Hippocampal formation (tissue), 2 donors: ENCODE data around the gene DUSP6.
A peak's percentile ranks its signal among the peaks of the same experiment; 100 is the strongest.

Experiments used
- DNase-seq, 2 donors: peaks; one replicate each; lab custom pipeline; 2025; lab: John Stamatoyannopoulos, UW

DUSP6 gene

DNA sequence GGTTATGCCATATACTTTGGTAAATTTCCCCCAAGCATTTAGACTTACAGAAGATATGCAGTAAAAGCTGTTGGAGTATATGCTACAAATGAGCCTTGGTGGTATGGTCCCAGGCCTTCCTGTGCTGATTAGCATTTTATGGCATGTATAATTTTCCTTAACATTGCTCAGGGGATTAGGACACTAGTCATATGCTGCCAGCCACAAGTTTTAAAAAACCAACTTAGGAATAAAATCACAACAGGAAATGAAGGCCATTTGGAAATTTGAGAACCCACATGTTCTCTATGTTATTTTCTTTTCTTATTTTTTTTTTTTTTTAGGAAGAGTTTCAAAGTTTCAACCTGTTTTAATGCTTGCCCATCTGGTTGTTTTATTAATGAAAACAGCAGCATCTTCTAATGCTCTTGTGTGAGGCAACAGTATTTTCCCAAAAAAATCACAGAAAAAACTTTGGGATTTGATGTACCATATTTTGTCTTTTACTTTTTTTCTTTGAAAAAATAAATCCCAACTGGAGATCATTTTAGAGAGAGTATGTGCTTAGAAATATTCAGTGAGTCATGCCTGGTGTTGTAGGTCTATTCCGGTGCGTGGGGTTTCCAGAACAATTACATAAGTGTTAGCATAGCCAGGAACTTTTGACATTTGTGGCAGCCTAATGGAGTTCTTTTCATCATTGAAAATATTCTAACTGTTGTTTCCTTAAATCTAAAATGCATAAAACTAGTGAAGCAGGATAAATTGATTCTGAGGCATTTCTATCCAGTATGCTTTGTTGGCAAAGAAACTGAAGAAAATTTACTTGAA, 21.7 kb upstream of the DUSP6 start:
- DNase-seq = no peak

DNA sequence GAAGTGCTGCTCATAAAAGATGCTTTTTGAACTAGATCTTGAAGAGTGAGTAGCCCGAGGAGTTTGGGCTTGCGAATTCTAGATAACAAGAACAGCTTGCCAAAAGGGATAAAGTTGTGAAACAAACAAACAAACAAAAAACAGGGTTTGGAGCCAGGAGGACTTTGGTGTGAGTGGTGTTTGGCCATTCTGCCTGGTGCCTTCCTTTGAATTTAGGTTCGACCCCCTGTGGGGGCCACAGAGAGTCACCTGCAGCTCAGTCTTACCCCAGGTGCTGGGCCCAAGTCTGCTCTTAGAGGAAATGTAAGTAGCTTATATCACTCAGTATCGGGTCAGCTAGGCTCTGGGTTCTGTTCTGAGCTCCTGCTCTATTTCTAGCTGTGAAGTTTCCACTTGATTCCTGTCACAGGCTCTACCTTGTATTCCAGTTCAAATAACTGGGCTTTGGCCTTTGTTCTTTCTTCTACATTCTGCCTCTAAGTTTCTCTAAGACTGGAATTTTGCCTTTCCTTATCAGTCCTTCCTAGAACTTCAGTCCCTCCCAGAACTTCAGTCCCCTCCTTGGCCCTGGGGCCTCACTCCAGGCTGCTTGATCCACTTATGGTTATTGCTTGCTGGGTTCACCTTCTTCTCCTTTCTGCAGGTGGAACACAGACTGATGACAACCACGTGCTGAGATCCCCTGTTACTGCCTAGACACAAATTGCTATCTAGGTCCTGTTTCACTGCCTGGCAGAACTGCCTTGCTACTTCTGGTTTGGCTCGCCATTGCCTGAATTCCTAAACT, 20.5 kb upstream of the DUSP6 start:
- DNase-seq = no peak

DNA sequence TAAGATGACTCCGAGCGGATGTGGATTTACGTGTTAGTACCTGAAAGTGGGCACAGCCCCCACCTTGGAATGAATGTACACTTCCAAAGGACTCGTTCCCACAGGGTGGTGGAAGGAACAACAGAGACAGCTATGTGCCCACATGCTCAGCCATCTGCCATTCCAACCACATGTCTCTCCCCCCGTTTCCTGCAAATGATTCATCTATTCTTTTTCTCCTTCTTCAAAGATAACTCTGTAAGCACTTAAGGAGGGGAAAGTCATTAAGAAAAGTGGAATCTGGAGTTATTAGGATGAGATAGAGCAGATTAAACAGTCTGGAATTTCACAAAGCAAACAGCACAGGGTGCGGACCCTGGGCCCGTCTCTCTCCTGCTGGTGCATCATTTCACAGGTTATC, 18.5 kb upstream of the DUSP6 start:
- no peak for DNase-seq

DNA sequence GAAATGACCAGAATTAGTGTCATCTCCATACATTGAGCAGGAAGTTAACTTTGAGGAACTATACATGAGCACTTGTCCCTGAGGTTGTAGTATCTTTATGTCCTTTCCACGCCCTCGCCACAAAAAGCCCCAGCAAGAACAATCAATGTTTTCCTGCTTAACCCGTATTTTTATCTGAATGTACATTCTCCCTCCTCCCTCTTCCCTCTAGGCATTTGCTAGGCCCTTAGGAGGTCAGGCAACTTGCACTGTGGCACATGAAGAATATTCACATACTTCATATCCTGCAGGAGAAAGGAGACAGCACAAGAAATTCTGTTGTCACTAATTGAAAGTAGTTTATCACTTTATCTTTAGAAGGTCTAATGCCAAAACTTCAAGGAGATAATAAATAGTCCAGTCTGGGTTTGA, 18.1 kb upstream of the DUSP6 start:
- DNase-seq = no peak

DNA sequence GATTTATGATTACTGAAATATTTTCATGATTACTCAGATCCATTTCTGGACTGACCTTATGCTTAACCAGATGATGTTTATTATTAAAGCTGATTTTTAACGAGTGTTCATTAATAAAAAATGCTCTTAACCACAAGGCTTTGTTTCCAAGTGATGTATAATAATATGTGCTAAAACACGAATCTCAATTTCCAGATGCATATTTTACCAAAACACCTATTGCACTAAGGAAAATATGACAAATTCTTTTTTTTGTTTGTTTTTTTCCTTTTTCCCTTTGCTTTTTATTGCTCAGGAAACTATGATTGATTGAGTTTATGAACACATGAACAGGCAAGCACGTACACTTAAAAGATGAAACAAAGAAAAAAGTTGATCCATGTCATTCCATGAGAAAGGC, 16.9 kb upstream of the DUSP6 start:
- DNase-seq = no peak

DNA sequence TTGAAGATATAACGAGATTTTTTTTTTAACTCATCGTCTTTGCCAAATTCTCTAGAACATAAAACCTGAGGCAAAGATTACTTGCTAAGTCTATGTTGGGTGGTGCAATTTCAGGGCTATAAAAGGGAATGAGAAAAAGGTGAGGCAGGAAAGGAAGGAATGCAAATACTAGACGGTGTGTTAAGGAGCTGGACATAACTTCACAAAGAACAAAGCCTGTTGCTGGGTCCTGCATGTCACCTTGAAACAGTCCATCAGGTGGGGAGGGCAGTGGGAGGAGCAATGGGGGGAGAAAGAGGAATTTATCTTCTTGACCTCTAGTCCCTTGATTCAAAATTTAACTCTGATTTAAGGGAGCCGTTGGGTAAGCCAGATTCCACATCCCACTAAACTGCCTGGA, 16.1 kb upstream of the DUSP6 start:
- no peak for DNase-seq

DNA sequence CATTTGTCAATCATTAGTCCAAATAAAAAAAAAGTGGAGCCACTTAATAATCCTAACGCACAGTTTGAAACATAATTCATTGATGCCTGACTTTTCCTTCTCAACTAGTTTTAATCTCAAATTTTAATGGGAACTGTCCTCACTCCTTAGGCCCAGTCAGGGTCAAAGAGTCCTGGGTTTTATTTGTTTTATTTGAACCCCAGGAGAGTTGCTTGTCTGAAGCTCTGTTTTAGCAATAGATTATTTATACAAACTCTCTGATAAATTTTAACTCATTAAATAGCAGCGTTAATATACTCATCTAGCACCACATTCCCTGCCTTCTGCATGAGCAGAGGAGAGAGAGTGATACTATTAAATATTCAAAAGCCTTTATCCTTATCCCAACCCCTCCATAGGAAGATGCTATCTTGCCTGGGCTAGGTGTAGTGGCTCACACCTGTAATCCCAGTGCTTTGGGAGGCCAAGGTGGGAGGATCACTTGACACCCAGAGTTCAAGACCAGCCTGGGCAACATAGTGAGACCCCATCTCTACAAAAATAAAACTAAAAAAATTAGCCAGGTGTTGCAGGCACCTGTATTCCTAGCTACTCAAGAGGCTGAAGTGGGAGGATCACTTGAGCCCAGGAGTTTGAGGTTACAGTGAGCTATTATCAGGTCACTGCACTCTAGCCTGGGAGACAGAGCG, 14.5 kb upstream of the DUSP6 start:
- no peak for DNase-seq

DNA sequence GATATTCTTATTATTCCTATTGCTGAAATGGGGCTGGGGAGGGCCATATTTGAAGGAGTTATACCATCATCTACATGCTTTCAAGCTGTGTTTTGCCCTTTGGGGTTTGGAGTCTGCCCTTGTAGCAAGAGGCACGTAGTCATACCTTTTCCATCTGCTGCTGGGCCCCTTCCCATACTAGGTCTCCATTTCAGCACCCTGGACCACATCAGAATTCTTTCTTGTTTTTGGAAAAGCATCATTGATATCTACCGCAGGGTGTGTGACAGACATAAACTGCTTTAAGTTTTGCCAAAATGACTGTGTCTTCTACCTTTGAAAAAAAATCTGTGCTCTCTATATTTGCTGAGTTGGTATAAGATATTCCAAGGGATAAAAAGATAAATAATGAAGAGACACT, 12.3 kb upstream of the DUSP6 start:
- no peak for DNase-seq

DNA sequence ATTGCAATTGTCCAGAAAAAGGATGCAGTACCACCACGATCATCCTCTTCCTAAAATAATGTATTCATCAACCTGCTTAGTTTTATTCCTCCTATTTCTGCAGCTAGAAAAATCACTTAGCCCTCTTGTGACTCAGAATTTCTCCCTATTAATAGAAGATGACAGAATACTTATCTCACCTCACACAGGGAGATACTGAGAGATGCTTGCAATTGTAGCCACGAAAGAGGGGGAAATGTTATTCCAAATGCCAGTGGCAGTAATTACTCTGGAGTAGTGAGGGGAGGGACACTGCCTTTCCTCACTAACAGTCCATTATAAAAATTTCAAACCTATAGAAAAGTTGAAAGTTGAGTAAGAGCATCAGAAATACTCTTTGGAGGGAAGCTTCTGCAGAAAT, 11.8 kb upstream of the DUSP6 start:
- DNase-seq = no peak

DNA sequence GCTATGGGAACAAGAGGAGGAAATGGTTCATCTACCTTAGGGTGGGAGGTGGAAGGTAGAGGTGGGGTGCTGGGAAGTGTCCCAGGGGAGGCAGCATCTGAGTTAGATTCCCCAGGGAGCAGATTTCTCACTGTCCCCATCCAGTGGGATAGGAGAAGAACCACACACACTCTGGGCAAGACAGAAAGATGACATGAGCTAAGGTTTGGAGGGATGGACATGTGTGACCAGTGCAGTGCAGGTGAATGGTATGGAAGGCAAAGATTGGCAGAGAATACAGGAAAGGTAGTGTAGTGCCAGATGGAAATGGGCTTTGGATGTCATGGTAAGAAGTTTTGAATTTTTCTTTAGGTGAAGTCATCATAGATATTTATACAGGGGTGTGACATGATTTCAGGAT, 11.3 kb upstream of the DUSP6 start:
- no peak for DNase-seq

DNA sequence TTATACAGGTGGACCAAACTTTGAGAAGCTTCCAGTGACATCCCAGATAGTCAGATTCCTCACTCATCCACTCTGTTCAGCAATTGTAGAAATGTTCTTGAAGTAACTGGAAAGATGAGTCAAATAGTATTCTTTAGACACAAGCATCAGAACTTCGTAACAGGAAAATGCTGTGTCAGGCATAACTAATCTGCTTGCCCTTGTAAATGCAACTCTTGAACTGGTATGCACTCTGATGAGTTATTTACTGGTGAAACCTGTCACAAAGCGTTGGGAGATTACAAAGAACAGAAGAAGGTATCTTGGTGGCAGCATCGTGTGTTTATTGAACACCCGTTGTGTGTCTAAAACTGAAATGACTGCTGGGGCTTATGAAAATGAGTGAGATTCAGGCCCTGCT, 10.8 kb upstream of the DUSP6 start:
- no peak for DNase-seq

DNA sequence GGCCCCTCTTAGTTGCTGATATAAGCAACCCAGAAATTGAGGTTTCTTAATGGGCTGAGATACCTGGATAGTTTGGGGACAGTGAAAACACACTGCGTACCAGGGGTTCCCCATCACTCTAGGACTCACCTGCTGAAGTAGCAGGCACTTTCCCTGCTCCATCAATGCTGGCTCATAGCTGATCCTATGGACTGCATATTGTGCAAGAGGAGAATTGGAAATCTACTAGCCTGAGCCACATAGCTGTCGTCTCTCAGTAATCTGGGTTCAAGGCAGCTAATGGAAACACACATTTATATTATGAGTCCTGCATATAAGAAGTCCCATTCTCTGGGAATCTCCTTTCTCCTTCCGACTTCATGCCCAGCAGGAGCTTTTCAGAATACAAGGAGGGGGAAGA, 7.3 kb upstream of the DUSP6 start:
- DNase-seq = no peak

DNA sequence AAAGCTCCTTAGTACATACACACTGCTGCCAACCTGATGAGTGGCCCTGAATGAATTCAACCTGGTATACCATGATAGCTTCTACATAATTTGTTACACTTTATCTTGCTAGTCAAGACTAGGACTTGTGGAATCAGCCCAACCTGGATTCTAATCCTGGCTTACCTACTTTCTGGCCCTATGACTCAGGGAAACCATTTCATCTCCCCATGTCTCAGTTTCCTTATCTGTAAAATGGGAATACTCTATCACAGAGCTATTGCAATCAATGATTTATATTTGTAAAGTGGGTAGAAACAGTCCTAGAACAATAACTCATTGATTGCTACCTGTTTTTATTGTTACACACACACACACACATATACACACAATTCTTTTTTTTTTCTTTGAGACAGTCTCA, 6.5 kb upstream of the DUSP6 start:
- no peak for DNase-seq

DNA sequence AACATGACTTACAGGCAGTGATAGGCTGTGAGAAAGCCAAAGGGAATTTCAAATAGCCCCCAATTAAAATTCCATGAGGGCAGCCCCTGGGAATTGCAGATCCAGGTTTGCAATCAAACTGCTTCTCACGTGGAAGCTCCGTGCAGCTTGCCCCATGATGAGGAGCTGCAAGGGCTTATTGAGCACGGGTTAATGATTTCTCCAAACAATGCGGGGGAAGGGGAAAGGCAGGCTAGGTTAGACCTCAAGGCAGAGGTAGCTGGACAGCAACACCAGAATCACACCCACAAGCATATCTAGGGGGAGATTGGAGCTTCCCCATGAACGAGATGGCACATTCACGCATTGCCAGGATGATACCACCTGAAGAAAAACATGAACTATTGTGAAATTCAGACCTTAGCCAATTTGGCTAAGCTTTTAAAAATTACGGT, 5.0 kb upstream of the DUSP6 start:
- DNase-seq = no peak

DNA sequence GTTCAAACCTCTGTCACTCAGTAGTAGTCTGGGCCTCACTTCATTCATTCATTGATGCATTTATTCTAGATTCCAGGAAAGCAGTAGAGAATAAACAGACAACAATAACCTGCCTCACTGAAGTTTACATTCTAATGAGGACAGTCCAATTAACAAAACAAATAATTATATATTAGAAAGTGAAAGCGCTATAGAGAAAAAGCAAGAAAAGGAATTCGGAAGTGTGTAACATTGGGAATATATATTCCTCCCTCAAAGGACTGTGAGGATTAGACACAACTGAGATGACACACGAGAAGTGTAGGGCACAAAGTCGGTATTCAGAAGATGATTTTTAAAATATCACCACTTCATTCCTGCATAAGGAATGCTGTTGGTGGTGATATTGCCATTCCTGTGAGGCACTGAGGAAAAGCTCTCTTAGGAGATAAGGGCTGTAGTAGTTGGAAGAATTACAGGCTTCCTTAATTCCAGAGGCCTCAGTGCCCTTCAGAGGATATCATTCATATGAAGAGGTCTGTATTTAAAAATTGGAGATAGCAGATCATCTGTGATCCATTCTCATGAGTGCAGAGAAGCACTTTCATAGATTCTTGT, 3.9 kb upstream of the DUSP6 start:
- DNase-seq = no peak

DNA sequence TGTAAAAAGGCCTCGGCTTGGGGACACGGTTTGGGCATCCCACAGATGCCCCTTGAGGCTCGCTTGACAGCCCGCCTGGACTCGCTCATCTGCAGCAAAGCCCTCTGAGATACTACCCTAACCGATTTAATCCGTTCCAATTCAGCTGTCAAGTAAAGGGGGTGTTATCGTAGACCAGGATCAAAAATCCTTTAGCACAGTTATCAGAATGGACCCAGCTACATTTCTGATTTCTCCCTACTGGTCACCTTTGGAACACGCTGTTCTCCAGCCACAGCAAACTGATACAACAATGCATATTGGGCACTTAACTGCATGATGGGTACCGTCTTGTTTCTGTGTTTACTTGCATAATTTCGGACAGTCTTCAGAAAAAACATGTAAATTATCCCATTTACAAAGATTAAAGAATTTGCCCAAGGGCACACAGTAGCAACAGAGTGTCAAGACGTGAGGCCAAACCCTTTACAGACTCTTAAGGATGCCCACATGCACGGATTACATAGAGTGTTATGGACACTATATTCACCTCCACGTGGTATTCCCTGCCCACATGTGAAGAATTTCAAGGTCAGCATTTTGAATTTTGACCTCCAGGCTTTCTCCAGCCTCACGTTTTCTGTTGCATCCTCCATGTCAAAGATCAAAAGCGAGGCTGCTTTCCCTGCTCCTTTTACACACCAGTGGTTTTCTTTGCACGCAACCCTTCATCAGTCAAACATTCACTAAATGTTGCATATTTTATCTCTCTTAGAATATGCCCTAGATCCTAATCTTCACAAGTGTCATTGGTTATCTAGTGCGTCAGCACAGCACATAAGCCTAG, 3.2 kb upstream of the DUSP6 start:
- no peak for DNase-seq

DNA sequence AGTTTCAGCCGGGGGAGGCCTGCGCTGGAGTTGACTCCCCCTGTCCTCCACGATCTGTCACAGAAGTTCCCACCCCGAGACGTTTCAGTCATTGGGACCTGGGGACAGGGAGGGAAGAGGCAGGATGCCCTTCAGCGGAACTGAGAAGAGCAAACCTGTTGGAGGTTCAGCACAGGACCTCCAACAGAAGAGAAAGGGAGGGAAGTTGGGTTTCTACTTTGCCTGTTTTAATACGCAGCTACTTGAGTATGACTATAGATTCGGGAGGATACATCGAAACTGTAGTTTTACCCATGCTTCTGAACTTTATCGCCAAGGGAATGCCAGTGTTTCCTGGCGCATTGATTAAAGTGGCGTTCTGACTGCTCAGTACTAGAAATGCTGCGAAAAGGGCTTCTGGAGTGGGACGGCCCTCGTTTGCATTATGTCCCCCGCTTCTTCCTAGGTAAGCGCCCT, 2.3 kb upstream of the DUSP6 start:
- DNase-seq = no peak

DNA sequence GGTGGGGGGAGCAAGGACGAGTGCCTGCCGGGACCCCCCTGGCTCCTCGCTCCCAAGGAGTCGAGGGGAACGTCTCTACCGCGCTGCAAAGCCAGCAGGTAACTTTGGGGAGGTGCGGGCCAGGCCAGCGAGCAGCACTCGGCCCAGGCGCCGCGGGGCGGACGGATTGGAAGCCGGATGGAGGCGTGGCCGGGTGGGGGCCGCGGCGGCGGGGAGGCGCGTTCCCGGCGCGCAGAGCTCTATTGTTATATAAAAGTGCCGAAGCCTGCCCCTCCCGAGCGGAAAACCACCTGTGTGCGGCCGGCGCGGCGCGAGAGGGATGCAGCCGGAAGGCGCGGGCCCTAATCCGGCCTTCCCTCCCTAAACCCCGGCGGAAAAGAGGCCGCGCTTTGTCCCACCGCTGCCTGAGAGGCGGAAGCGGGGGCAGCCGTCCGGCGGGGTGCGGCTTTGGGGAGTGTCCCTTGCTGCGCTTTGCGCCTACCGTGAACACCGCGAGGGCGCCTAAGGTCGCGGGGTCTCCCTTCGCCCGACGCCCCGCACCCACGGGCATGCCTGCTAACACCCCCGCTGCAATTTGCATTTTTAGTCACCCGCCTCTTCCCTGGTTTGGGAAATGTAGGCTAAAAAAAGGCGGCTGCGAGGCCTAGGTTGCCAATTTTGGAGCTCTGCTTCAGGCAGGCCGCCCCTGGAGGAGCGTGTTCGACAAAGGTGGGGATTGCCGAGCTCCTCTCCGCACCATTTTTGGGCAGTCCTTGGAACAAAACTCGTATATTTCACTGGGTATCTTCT, 1.7 kb upstream of the DUSP6 start:
- peak in 1 of 2 donors; percentile 47 for DNase-seq

DNA sequence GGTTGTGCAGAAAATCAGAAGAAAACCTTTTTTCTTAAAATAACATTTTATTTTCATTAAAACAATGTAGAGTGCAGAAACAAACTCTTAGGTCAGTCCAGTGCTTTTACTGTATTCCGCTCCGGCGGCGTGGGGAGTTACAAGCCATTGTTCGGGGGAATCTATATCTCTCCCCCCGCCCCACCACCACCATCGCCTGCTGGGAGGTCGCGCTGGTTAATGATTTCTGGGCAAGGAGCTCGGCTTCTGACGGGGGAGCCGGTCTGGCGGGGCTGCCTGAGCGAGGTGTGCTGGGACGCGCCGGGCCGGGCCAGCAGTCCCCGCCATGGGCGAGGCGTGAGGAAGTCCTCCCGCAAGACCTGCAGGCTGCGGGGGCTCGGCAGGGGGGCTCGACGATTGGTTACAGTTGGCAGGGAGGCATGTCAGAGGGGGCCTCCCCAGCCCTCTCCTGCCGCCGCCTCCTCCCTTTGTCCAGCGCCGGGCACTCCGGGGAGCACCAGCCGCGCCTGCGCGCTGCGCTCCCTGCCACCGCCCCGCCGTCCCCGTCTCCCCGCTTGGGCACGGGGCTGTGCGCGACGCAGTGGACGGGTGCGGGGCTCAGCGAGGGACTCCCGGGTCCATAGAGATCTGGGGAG, 1.0 kb upstream of the DUSP6 start:
- DNase-seq = peak in 1 of 2 donors; percentile 46

DNA sequence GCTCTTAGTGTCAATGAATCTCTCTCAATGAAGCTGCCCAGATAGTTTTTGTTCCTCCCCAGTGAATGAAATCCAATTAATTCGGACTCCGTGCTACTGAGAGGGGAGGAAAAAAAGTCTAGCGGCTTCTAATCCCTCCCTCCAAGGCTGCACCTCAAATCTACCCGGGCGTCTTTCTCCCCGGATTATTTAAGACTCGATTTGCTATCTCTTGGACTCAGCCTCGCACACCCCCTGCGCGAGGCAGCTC, 134 bp downstream of the DUSP6 start:
- DNase-seq = no peak
